ENCODE measurements around the gene FCSK. TPM values are rescaled to one million over a fixed set of nuclear protein-coding genes. Genes with fewer than 3 reads are reported as not detected.

FCSK gene
- total and polyA plus RNA-seq, 2 of the 13 experiments (the other 11 are each of a cell fraction or from before 2014, with no cell fraction given): 9.1 to 19.2 TPM

DNA sequence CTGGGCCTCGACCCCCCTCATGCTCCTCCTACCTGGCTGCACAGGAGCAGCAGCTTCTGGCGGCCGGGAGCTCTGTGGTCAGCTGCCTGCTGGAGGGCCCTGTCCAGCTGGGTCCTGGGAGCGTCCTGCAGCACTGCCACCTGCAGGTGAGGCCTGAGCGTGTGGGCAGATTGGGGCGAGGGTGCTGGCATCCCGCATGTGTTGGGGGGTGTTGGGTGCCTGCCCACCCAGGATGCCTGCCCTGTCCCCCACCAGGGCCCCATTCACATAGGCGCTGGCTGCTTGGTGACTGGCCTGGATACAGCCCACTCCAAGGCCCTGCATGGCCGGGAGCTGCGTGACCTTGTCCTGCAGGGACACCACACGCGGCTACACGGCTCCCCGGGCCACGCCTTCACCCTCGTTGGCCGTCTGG, 16.5 kb downstream of the FCSK start (continued):
- TF ChIP-seq, protein P1, sequence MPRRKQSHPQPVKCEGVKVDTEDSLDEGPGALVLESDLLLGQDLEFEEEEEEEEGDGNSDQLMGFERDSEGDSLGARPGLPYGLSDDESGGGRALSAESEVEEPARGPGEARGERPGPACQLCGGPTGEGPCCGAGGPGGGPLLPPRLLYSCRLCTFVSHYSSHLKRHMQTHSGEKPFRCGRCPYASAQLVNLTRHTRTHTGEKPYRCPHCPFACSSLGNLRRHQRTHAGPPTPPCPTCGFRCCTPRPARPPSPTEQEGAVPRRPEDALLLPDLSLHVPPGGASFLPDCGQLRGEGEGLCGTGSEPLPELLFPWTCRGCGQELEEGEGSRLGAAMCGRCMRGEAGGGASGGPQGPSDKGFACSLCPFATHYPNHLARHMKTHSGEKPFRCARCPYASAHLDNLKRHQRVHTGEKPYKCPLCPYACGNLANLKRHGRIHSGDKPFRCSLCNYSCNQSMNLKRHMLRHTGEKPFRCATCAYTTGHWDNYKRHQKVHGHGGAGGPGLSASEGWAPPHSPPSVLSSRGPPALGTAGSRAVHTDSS (CRISPR knock-in tag; conservative IDR thresholded peaks at IDR 0.05): peak; percentile 78; the same call in 1 of the 2 replicates
- TF ChIP-seq HMGA1 (CRISPR knock-in tag; conservative IDR thresholded peaks at IDR 0.05): no peak
- TF ChIP-seq RFX3 (CRISPR knock-in tag; IDR thresholded peaks at IDR 0.05): no peak
- no peak for TF ChIP-seq EED (CRISPR knock-in tag; IDR thresholded peaks at IDR 0.05)
- TF ChIP-seq, protein P2, sequence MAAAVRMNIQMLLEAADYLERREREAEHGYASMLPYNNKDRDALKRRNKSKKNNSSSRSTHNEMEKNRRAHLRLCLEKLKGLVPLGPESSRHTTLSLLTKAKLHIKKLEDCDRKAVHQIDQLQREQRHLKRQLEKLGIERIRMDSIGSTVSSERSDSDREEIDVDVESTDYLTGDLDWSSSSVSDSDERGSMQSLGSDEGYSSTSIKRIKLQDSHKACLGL (CRISPR knock-in tag; IDR thresholded peaks at IDR 0.05): no peak
- TF ChIP-seq NFRKB (IDR thresholded peaks at IDR 0.05): no peak
- peak; percentile 28; the same call in 1 of the 2 replicates for TF ChIP-seq HDAC2 (CRISPR knock-in tag; IDR thresholded peaks at IDR 0.05)
- TF ChIP-seq ZNF546 (CRISPR knock-in tag; conservative IDR thresholded peaks at IDR 0.05): 0 out of 2 replicates have a peak, but pooled peaks have one; percentile 28
- TF ChIP-seq BCL6 (CRISPR knock-in tag; IDR thresholded peaks at IDR 0.05): no peak
- TF ChIP-seq, protein P3, sequence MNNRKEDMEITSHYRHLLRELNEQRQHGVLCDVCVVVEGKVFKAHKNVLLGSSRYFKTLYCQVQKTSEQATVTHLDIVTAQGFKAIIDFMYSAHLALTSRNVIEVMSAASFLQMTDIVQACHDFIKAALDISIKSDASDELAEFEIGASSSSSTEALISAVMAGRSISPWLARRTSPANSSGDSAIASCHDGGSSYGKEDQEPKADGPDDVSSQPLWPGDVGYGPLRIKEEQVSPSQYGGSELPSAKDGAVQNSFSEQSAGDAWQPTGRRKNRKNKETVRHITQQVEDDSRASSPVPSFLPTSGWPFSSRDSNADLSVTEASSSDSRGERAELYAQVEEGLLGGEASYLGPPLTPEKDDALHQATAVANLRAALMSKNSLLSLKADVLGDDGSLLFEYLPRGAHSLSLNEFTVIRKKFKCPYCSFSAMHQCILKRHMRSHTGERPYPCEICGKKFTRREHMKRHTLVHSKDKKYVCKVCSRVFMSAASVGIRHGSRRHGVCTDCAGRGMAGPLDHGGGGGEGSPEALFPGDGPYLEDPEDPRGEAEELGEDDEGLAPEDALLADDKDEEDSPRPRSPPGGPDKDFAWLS (CRISPR knock-in tag; IDR thresholded peaks at IDR 0.05; ENCODE audit: borderline replicate concordance): peak; percentile 93
- TF ChIP-seq ZFP62 (CRISPR knock-in tag; IDR thresholded peaks at IDR 0.05): no peak
- TF ChIP-seq ZNF451 (CRISPR knock-in tag; IDR thresholded peaks at IDR 0.05): 0 out of 2 replicates have a peak, but pooled peaks have one; percentile 32
- peak; percentile 45 for TF ChIP-seq TEAD3 (CRISPR knock-in tag; optimal IDR thresholded peaks at IDR 0.05; ENCODE audit: borderline replicate concordance)
- TF ChIP-seq ZNF552 (CRISPR knock-in tag; IDR thresholded peaks at IDR 0.05; ENCODE audit: borderline replicate concordance): no peak
- TF ChIP-seq BORCS8-MEF2B (CRISPR knock-in tag; IDR thresholded peaks at IDR 0.05): peak; percentile 70; the same call in 1 of the 2 replicates
- TF ChIP-seq ETS1 (CRISPR knock-in tag; IDR thresholded peaks at IDR 0.05): no peak
- TF ChIP-seq ZSCAN29 (CRISPR knock-in tag; conservative IDR thresholded peaks at IDR 0.05): no peak
- no peak for TF ChIP-seq ZFP1 (CRISPR knock-in tag; IDR thresholded peaks at IDR 0.05)
- no peak for TF ChIP-seq ZFYVE20 (CRISPR knock-in tag; IDR thresholded peaks at IDR 0.05; ENCODE audit: borderline replicate concordance, low read depth)
- peak; percentile 46; the same call in 1 of the 2 replicates for TF ChIP-seq JUN (CRISPR knock-in tag; IDR thresholded peaks at IDR 0.05)
- no peak for TF ChIP-seq SRSF1 (optimal IDR thresholded peaks at IDR 0.05; ENCODE audit: low read depth, low read length)
- TF ChIP-seq CENPT (CRISPR knock-in tag; IDR thresholded peaks at IDR 0.05; ENCODE audit: low read depth): no peak
- TF ChIP-seq ZNF460 (CRISPR knock-in tag; IDR thresholded peaks at IDR 0.05; ENCODE audit: borderline replicate concordance): no peak
- TF ChIP-seq SMAD3 (CRISPR knock-in tag; IDR thresholded peaks at IDR 0.05): 0 out of 2 replicates have a peak, but pooled peaks have one; percentile 58
- no peak for TF ChIP-seq ZSCAN22 (CRISPR knock-in tag; IDR thresholded peaks at IDR 0.05)
- TF ChIP-seq ZBTB26 (CRISPR knock-in tag; IDR thresholded peaks at IDR 0.05; ENCODE audit: borderline replicate concordance): 0 out of 2 replicates have a peak, but pooled peaks have one; percentile 33
- no peak for TF ChIP-seq MTF1 (CRISPR knock-in tag; IDR thresholded peaks at IDR 0.05)

Measured in HepG2 (cell line).